Measurements from ENCODE around the gene NUDT22.

NUDT22 gene

DNA sequence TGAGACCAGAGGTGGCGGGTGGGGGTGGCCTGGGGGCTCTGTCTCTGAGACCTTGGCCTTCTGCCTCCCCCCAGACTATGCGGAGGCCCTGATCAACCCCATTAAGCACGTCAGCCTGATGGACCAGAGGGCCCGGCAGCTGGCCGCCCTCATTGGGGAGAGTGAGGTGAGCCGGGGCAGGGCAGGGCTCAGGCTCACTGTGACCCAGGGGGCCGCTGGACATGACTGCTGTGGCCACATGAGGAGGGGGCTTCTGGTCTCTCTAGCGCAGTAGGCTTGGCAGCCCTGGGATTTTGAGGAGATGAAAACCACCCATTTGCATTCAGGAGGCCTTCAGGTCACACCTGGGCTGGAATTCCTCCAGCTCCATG lies 37.9 kb downstream of the NUDT22 start:
- H3K4me3 ChIP-seq (ENCODE audit: low read length) = no peak overlapping the region
- DNase-seq (ENCODE audit: low read depth, low spot score) = no peak

DNA sequence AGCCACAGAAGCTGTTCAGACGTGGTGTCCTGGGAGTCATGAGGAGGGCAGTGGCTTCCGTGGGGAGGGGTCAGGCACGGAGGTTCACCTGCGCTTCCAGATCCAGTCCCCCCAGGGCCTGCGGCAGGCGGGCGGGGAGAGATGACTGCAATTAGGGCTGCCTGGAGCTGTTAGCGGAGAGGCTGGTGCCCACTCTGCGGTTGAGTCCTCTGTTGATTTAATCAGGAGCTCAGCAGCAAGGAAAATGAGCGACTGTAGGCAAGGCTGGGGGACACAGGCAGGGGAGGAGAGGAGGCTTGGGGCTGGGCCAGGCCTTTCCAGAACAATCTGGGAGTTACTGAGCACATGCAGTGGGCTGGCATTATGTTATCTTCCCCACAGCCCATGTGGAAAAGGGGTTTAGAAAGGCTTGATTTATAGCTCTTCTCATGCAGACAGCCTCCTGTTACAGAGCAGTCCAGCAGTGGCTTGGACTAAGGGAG lies 38.3 kb downstream of the NUDT22 start:
- DNase-seq (ENCODE audit: low read depth, low spot score) = no peak
- H3K4me3 ChIP-seq (ENCODE audit: low read length) = no peak overlapping the region

- no peak for DNase-seq (ENCODE audit: low read depth, low spot score)
- no peak overlapping the region for H3K4me3 ChIP-seq (ENCODE audit: low read length)
These were observed 39.4 kb downstream of the NUDT22 start for GRCh38 chr11:64265176-64266160.

DNA sequence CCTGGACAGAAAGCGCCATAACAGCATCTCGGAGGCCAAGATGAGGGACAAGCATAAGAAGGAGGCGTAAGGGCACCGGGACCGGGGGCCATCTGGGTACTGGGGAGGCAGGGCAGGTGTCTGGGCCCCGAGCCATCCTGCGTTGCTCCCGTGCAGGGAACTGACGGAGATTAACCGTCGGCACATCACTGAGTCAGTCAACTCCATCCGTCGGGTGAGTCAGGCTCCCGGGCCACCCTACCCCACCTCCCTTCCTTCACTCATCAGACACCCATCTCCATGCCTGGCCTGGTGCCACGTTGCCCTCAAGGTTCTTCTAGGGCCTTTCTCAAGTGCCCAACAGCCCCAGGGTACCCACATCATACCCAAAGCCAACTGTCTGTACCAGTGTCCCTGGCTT lies 40.3 kb downstream of the NUDT22 start:
- DNase-seq (ENCODE audit: low read depth, low spot score) = no peak
- H3K4me3 ChIP-seq (ENCODE audit: low read length) = no peak overlapping the region

GRCh38 chr11:64267207-64267945 lies 41.3 kb downstream of the NUDT22 start:
- no peak for DNase-seq (ENCODE audit: low read depth, low spot score)
- no peak overlapping the region for H3K4me3 ChIP-seq (ENCODE audit: low read length)

- H3K4me3 ChIP-seq (ENCODE audit: low read length) = peak overlapping the region; percentile 89
- no peak for DNase-seq (ENCODE audit: low read depth, low spot score)
These were observed 42.2 kb downstream of the NUDT22 start for GRCh38 chr11:64268025-64268892.

GRCh38 chr11:64268893-64269539 lies 42.9 kb downstream of the NUDT22 start:
- peak overlapping the region; percentile 89 for H3K4me3 ChIP-seq (ENCODE audit: low read length)
- DNase-seq (ENCODE audit: low read depth, low spot score) = no peak

GRCh38 chr11:64269540-64270220 lies 43.6 kb downstream of the NUDT22 start:
- DNase-seq (ENCODE audit: low read depth, low spot score) = peak; percentile 100
- peak overlapping the region; percentile 89 for H3K4me3 ChIP-seq (ENCODE audit: low read length)

DNA sequence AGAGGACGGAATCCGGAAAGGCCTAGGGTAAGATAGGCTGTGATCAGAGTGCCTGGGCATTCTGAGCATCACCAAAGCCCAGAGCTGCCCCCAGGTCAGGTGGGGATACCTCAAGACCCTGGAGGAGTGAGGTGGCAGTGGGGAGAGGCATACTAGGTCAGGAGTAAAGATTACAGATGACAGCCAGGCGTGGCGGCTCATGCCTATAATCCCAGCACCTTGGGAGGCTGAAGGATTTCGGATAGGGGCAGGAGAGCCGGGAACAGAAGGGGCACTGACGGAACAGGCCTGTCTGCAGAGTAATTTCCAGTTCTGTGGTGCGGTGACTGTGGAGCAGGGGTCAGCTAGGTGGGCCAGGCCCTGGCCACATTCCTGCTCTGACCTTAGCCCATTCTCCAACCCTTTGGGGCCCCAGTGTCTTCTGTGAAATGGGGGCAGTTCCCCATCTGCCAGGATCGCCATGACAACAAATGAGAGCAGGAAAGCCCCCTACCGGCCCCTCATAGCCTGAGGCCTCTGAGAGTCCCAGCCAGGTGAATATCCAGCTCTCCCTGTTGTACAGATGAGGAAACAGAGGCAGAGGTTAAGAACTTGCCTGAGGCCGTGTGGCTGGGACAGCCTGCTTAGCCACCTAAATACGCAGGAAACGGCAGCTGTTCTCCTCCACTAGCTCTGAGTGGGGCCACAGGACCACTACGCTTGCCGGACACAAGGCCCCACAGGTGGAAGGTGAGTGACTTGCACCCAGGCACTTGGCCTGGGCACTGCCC lies 49.1 kb downstream of the NUDT22 start:
- H3K4me3 ChIP-seq (ENCODE audit: low read length) = no peak overlapping the region
- DNase-seq (ENCODE audit: low read depth, low spot score) = no peak

DNA sequence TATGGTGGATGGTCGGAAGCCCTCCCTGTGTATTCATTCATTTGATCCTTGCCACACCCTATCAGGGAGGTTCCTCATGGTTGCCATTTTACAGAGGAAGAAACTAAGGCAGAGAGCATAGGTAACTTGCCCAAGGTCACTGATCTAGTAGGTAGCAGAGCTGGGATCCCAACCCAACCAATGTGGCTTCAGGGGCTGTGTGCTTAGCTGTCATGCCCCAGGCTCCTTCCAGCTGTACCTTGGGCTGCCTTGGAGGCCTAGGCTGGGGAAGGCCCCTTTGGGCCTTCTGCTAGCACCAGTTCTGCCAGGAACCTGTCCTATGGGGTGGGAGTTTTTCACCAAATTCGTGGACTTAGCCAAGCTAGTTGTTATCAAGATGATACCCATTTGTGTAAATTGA lies 49.8 kb downstream of the NUDT22 start:
- DNase-seq (ENCODE audit: low read depth, low spot score) = no peak
- H3K4me3 ChIP-seq (ENCODE audit: low read length) = no peak overlapping the region

- DNase-seq (ENCODE audit: low read depth, low spot score) = no peak
- no peak overlapping the region for H3K4me3 ChIP-seq (ENCODE audit: low read length)
These were observed 50.8 kb downstream of the NUDT22 start for GRCh38 chr11:64276653-64277431.

DNA sequence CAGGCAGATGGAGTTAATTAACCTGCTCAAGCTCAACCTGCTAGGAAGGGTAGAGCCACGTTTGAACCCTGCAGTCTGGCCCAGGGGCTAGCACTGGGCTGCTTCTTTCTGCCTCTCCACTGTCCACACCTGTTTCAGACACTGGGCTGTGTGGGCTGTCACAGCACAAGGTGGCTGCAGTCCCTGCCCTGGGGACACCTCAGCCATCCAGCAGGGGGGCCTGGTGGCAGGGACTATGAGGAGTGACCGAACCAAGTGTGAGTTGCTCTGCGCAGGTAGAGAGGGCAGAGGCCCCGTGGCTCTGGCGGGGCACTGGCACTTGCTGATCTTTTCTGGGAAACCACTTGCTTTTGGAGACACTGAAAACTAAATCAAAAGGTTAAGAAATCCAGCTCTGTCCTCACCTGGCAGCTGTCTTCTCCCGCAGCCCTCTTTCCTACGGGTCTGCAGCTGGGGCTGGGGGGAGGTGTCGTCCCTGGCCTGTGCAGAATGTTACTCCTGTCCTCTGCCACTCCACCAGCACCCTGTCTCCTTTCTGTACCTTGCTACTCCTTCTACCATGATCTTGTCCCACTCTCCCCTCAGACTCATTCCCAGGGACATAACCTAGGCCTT lies 52.6 kb downstream of the NUDT22 start:
- no peak for DNase-seq (ENCODE audit: low read depth, low spot score)
- no peak overlapping the region for H3K4me3 ChIP-seq (ENCODE audit: low read length)
